Measurements from ENCODE around the gene CRPPA. TPM values are rescaled to one million over a fixed set of nuclear protein-coding genes. Genes with fewer than 3 reads are reported as not detected.

Gene CRPPA
- total RNA-seq, 1 donor from 2014 or later: 3.9 TPM

DNA sequence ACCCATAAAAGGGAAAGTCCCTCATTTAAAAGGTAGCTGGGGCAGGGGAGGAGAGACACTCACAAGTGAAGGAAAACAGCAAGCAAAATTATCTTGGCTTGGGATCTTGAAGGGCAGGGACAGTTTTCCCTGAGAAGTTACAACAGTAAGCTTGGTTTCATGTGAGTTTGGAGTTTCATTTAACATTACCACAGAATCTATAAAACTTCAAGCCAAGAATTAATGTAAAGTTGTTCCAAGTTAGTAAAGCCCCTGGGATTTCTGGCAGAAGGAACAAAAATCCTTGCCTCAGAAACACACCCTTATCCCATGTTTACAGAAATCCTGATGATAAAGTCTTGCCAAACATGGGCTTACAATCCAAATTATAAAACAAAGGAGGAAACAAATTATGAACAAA is 19.2 kb downstream of the CRPPA start:
- DNase-seq (ENCODE audit: low read depth): no peak
- no peak overlapping the region for H3K27ac Mint-ChIP-seq (ENCODE audit: unreplicated experiment)
- Histone ChIP-seq H3K9me3 (ENCODE audit: insufficient read depth, low read depth, low read length) (peaks cover 35% of the 10 kb centered on the region), H3K27me3 (ENCODE audit: insufficient read depth, low read length) (no peaks in the 10 kb centered on the region), H3K4me2 (ENCODE audit: low read length) (no peak overlapping the region), H4K20me1 (ENCODE audit: insufficient read depth, low read length) (no peaks in the 10 kb centered on the region), H3K4me1 (ENCODE audit: insufficient read depth, low read length) (no peaks in the 10 kb centered on the region), H2AFZ (ENCODE audit: low read depth, low read length) (no peak overlapping the region), H3K4me3 (ENCODE audit: insufficient read depth, low read depth, low read length) (no peak overlapping the region), H3K9ac (ENCODE audit: low read length) (no peak overlapping the region), H3K27ac (ENCODE audit: low read depth, low read length) (no peak overlapping the region), H3K79me2 (ENCODE audit: insufficient read depth, low read length) (no peaks in the 10 kb centered on the region), H3K36me3 (ENCODE audit: insufficient read depth, low read length) (no peaks in the 10 kb centered on the region)
- H3K4me1 Mint-ChIP-seq (ENCODE audit: low read depth, unreplicated experiment): no peaks in the 10 kb centered on the region
- no peaks in the 10 kb centered on the region for H3K27me3 Mint-ChIP-seq (ENCODE audit: low read depth, unreplicated experiment)
- peaks cover 20% of the 10 kb centered on the region for H3K36me3 Mint-ChIP-seq (ENCODE audit: low read depth, unreplicated experiment)
- no peak for TF ChIP-seq EZH2 (IDR thresholded peaks at IDR 0.05; ENCODE audit: insufficient read depth, low read length)
- TF ChIP-seq, protein P1, sequence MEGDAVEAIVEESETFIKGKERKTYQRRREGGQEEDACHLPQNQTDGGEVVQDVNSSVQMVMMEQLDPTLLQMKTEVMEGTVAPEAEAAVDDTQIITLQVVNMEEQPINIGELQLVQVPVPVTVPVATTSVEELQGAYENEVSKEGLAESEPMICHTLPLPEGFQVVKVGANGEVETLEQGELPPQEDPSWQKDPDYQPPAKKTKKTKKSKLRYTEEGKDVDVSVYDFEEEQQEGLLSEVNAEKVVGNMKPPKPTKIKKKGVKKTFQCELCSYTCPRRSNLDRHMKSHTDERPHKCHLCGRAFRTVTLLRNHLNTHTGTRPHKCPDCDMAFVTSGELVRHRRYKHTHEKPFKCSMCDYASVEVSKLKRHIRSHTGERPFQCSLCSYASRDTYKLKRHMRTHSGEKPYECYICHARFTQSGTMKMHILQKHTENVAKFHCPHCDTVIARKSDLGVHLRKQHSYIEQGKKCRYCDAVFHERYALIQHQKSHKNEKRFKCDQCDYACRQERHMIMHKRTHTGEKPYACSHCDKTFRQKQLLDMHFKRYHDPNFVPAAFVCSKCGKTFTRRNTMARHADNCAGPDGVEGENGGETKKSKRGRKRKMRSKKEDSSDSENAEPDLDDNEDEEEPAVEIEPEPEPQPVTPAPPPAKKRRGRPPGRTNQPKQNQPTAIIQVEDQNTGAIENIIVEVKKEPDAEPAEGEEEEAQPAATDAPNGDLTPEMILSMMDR (IDR thresholded peaks at IDR 0.05; ENCODE audit: insufficient read depth, low read depth, low read length): no peak
- H3K9me3 Mint-ChIP-seq (ENCODE audit: unreplicated experiment): peaks cover 32% of the 10 kb centered on the region
- no peak for FAIRE-seq
- no peak overlapping the region for H3K4me3 Mint-ChIP-seq (ENCODE audit: unreplicated experiment)

DNA sequence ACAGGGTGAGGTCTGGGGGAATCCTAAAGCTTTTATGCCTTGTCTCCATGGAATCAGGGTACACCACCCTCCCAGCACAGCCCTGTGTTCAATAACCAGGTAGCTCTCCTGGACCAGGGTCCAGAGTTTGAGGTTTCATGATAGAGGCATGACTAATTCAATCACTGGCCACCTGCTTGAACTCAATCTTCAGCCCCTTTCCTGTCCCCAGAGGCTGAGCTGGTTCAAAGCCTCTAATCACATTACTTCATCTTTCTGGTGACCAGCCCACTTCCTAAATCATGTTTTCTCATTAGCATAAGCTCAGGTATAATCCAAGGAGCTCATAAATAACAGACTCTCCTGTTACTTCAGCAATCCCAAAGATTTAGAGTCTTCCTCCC is 20.5 kb downstream of the CRPPA start:
- TF ChIP-seq EZH2 (IDR thresholded peaks at IDR 0.05; ENCODE audit: insufficient read depth, low read length): no peak
- TF ChIP-seq, protein P1 (IDR thresholded peaks at IDR 0.05; ENCODE audit: insufficient read depth, low read depth, low read length): no peak
- no peaks in the 10 kb centered on the region for H3K79me2 ChIP-seq (ENCODE audit: insufficient read depth, low read length)
- no peaks in the 10 kb centered on the region for H3K36me3 ChIP-seq (ENCODE audit: insufficient read depth, low read length)
- Mint-ChIP-seq H3K27me3 (ENCODE audit: low read depth, unreplicated experiment) (no peaks in the 10 kb centered on the region), H3K9me3 (ENCODE audit: unreplicated experiment) (peaks cover 36% of the 10 kb centered on the region), H3K4me1 (ENCODE audit: low read depth, unreplicated experiment) (no peaks in the 10 kb centered on the region), H3K36me3 (ENCODE audit: low read depth, unreplicated experiment) (peaks cover 24% of the 10 kb centered on the region), H3K27ac (ENCODE audit: unreplicated experiment) (no peak overlapping the region), H3K4me3 (ENCODE audit: unreplicated experiment) (no peak overlapping the region)
- no peaks in the 10 kb centered on the region for H3K4me1 ChIP-seq (ENCODE audit: insufficient read depth, low read length)
- H3K4me3 ChIP-seq (ENCODE audit: insufficient read depth, low read depth, low read length): no peak overlapping the region
- H3K4me2 ChIP-seq (ENCODE audit: low read length): no peak overlapping the region
- H2AFZ ChIP-seq (ENCODE audit: low read depth, low read length): no peak overlapping the region
- no peak overlapping the region for H3K27ac ChIP-seq (ENCODE audit: low read depth, low read length)
- H3K27me3 ChIP-seq (ENCODE audit: insufficient read depth, low read length): no peaks in the 10 kb centered on the region
- FAIRE-seq: no peak
- no peak overlapping the region for H3K9ac ChIP-seq (ENCODE audit: low read length)
- H4K20me1 ChIP-seq (ENCODE audit: insufficient read depth, low read length): no peaks in the 10 kb centered on the region
- peaks cover 41% of the 10 kb centered on the region for H3K9me3 ChIP-seq (ENCODE audit: insufficient read depth, low read depth, low read length)
- no peak for DNase-seq (ENCODE audit: low read depth)

DNA sequence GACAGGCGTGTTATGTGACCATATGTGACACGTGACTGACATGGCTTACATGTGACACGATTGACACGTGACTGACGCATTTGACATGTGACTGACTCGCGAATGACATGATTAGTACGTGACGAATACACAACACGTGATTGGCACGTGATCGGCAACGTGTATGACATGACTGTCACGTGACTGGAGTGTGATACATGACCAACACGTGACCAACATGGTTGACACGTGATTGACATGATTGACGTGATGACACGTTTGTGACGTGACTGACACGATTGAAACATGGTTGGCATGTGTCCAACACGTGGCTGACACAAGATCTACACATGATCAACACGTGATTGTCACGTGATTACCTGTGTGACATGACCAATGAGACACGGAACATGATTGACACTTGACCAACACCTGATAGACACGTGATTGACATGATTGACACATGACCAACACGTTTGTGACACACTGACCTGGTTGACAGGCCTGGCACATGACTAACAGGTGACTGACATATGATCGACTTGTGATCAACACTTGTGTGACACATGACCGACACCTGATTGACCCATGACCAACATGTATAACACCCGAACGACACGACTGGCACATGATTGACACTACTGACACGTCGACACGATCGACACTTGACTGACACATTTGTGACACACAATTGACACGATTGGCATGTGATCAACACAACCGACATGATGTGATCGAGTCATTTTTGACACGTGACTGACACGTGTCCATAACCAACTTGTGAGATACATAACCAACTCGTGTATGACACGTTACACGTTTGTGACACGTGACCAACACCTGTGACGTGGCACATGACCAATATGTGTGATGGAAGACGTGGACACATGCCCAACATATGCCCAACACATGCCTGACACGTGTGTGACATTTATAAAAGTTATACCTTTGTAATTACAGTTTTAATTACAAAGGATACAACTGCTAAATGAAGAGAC is 21.1 kb downstream of the CRPPA start:
- DNase-seq (ENCODE audit: low read depth): peak; percentile 4
- H2AFZ ChIP-seq (ENCODE audit: low read depth, low read length): no peak overlapping the region
- FAIRE-seq: peak; percentile 5
- no peaks in the 10 kb centered on the region for H3K27me3 ChIP-seq (ENCODE audit: insufficient read depth, low read length)
- H4K20me1 ChIP-seq (ENCODE audit: insufficient read depth, low read length): no peaks in the 10 kb centered on the region
- H3K9me3 ChIP-seq (ENCODE audit: insufficient read depth, low read depth, low read length): peaks cover 41% of the 10 kb centered on the region
- no peaks in the 10 kb centered on the region for H3K36me3 ChIP-seq (ENCODE audit: insufficient read depth, low read length)
- peaks cover 36% of the 10 kb centered on the region for H3K9me3 Mint-ChIP-seq (ENCODE audit: unreplicated experiment)
- no peaks in the 10 kb centered on the region for H3K4me1 Mint-ChIP-seq (ENCODE audit: low read depth, unreplicated experiment)
- no peak overlapping the region for H3K27ac ChIP-seq (ENCODE audit: low read depth, low read length)
- no peaks in the 10 kb centered on the region for H3K27me3 Mint-ChIP-seq (ENCODE audit: low read depth, unreplicated experiment)
- H3K9ac ChIP-seq (ENCODE audit: low read length): no peak overlapping the region
- H3K27ac Mint-ChIP-seq (ENCODE audit: unreplicated experiment): no peak overlapping the region
- no peak overlapping the region for H3K4me2 ChIP-seq (ENCODE audit: low read length)
- TF ChIP-seq, protein P1 (IDR thresholded peaks at IDR 0.05; ENCODE audit: insufficient read depth, low read depth, low read length): no peak
- peaks cover 24% of the 10 kb centered on the region for H3K36me3 Mint-ChIP-seq (ENCODE audit: low read depth, unreplicated experiment)
- no peaks in the 10 kb centered on the region for H3K79me2 ChIP-seq (ENCODE audit: insufficient read depth, low read length)
- H3K4me3 ChIP-seq (ENCODE audit: insufficient read depth, low read depth, low read length): no peak overlapping the region
- H3K4me3 Mint-ChIP-seq (ENCODE audit: unreplicated experiment): no peak overlapping the region
- H3K4me1 ChIP-seq (ENCODE audit: insufficient read depth, low read length): no peaks in the 10 kb centered on the region
